Panc1 (cell line): Measurements from ENCODE around the gene PHKA2. TPM values are rescaled to one million over a fixed set of nuclear protein-coding genes. Genes with fewer than 3 reads are reported as not detected.

Experiments
- ATAC-seq: fragments of 200-7000 bp; cut with Tn5 transposase; 2 replicates; pipeline ENCODE4 v1.9.1; 2020; ENCODE audit warnings: mild to moderate bottlenecking, moderate library complexity
- BruUV-seq: library from RNA; stranded (reverse); fragments of 400-500 nt; replicated peaks from 2 replicates; lab custom pipeline; 2021; lab: Mats Ljungman, UMichigan
- CTCF ChIA-PET: fragments of 300-600 bp; sonication (Branson Sonifier 250); formaldehyde crosslinking; loops from one replicate; lab custom pipeline; 2022; ENCODE audit warnings: antibody characterized with exemption; lab: Charles Lee
- POLR2A ChIA-PET: fragments of 300-600 bp; sonication (Branson Sonifier 250); formaldehyde crosslinking; loops from one replicate; lab custom pipeline; 2022; ENCODE audit warnings: antibody characterized with exemption; lab: Charles Lee
- DNase-seq: peaks from one replicate; pipeline ENCODE4 v3.0.0-alpha.2; 2010; ENCODE audit warnings: low read depth, low spot score
- H3K27ac ChIP-seq: 2 replicates; pipeline ENCODE4 v1.5.1; 2011; ENCODE audit warnings: mild to moderate bottlenecking, low read length, inconsistent platforms
- H3K27me3 ChIP-seq: fragments of 200-500 bp; sonication (Bioruptor generic); 2 replicates; pipeline ENCODE4 v1.6.0; 2014; ENCODE audit warnings: low read length, inconsistent platforms; ENCODE audit not compliant: control insufficient read depth, insufficient read depth
- H3K36me3 ChIP-seq: fragments of 200-500 bp; sonication (Bioruptor generic); 2 replicates; pipeline ENCODE4 v1.5.1; 2014; ENCODE audit warnings: inconsistent platforms, mild to moderate bottlenecking, low read length, moderate library complexity; ENCODE audit not compliant: control insufficient read depth, insufficient read depth
- H3K4me1 ChIP-seq: 2 replicates; pipeline ENCODE4 v1.5.1; 2011; ENCODE audit warnings: inconsistent platforms, mild to moderate bottlenecking, low read length, moderate library complexity; ENCODE audit not compliant: control insufficient read depth, insufficient read depth
- H3K4me3 ChIP-seq, 2 experiments: 2 replicates each; pipeline ENCODE4 v1.5.1; 2011 to 2012; ENCODE audit warnings: low read depth in 2 of 2, low read length in 2 of 2, mild to moderate bottlenecking in 2 of 2, inconsistent platforms in 1 of 2, moderate library complexity in 1 of 2
- H3K9me3 ChIP-seq: fragments of 200-500 bp; sonication (Bioruptor generic); 2 replicates; pipeline ENCODE4 v1.5.1; 2014; ENCODE audit warnings: low read depth, mild to moderate bottlenecking, inconsistent platforms, low read length, moderate library complexity; ENCODE audit not compliant: control insufficient read depth, insufficient read depth
- POLR2AphosphoS5 ChIP-seq: IDR thresholded peaks from 2 replicates; pipeline ENCODE4 v1.6.1; 2012; ENCODE audit warnings: mild to moderate bottlenecking, low read depth, low read length, moderate library complexity
- REST ChIP-seq, 2 experiments: IDR thresholded peaks; 2 replicates each; pipeline ENCODE4 v1.6.1; 2011 to 2012; ENCODE audit warnings: low read depth in 2 of 2, control low read depth in 1 of 2, low read length in 1 of 2, mild to moderate bottlenecking in 1 of 2, moderate library complexity in 1 of 2; ENCODE audit not compliant: insufficient read depth in 1 of 2
- SIN3A ChIP-seq: IDR thresholded peaks from 2 replicates; pipeline ENCODE4 v1.6.1; 2012; ENCODE audit warnings: low read depth, mild to moderate bottlenecking, low read length, moderate library complexity, borderline replicate concordance; ENCODE audit not compliant: insufficient read depth
- TCF7L2 ChIP-seq: IDR thresholded peaks from 2 replicates; pipeline ENCODE4 v1.6.1; 2011; ENCODE audit warnings: mild to moderate bottlenecking, low read depth, low read length, inconsistent platforms
- in situ Hi-C: cut with HindIII; loops from 2 replicates; pipeline ENCODE4 v1.10.0; 2016; ENCODE audit warnings: low sequenced_read_pairs, low pct_unique_long_range_greater_than_20kb
- intact Hi-C: fragments of 100-400 bp; cut with micrococcal nuclease; formaldehyde crosslinking; loops from one replicate; pipeline ENCODE4 v1.10.0; 2022; ENCODE audit not compliant: unreplicated experiment
- total RNA-seq: library from RNA; stranded (reverse); gene quantifications from one replicate; pipeline ENCODE4 v1.2.1, GENCODE V29; 2021; ENCODE audit not compliant: unreplicated experiment
- TF ChIP-seq, protein P1 (sequence below): fragments of 450-650 bp; IDR thresholded peaks from 2 replicates; pipeline ENCODE4 v1.5.1; 2017; ENCODE audit warnings: mild to moderate bottlenecking

Gene PHKA2
- total RNA-seq, 1 experiment from 2014 or later = 20.6 TPM

- ATAC-seq = no peak
- CTCF ChIA-PET = no interaction called here
- no TSS peak for BruUV-seq
- Histone ChIP-seq H3K27ac (no peak overlapping the region), H3K27me3 (no peaks in the 10 kb centered on the region), H3K4me3 (no peak overlapping the region), H3K9me3 (no peaks in the 10 kb centered on the region), H3K4me1 (no peaks in the 10 kb centered on the region), H3K36me3 (no peaks in the 10 kb centered on the region)
- TF ChIP-seq SIN3A (no peak), TCF7L2 (no peak), REST (IDR thresholded peaks at IDR 0.05; ENCODE audit: insufficient read depth in 1 of 2, low read depth in 2 of 2, low read length in 1 of 2) (no peak), POLR2AphosphoS5 (no peak)
- TF ChIP-seq, protein P1, sequence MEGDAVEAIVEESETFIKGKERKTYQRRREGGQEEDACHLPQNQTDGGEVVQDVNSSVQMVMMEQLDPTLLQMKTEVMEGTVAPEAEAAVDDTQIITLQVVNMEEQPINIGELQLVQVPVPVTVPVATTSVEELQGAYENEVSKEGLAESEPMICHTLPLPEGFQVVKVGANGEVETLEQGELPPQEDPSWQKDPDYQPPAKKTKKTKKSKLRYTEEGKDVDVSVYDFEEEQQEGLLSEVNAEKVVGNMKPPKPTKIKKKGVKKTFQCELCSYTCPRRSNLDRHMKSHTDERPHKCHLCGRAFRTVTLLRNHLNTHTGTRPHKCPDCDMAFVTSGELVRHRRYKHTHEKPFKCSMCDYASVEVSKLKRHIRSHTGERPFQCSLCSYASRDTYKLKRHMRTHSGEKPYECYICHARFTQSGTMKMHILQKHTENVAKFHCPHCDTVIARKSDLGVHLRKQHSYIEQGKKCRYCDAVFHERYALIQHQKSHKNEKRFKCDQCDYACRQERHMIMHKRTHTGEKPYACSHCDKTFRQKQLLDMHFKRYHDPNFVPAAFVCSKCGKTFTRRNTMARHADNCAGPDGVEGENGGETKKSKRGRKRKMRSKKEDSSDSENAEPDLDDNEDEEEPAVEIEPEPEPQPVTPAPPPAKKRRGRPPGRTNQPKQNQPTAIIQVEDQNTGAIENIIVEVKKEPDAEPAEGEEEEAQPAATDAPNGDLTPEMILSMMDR = no peak
- in situ Hi-C loops (no loop called here), intact Hi-C loops (no loop called here)
- no peak for DNase-seq
- POLR2A ChIA-PET = no interaction called here
Observed at GRCh38 chrX:18896680-18897544, 87.0 kb downstream of the PHKA2 start.

- BruUV-seq = no TSS peak
- intact Hi-C loops (no loop called here), in situ Hi-C loops (no loop called here)
- TF ChIP-seq, protein P1 = no peak
- TF ChIP-seq REST (IDR thresholded peaks at IDR 0.05; ENCODE audit: insufficient read depth in 1 of 2, low read depth in 2 of 2, low read length in 1 of 2) = no peak
- TF ChIP-seq TCF7L2 = no peak
- TF ChIP-seq POLR2AphosphoS5 = no peak
- TF ChIP-seq SIN3A = no peak
- DNase-seq = no peak
- POLR2A ChIA-PET = no interaction called here
- Histone ChIP-seq H3K4me1 (no peaks in the 10 kb centered on the region), H3K9me3 (no peaks in the 10 kb centered on the region), H3K36me3 (no peaks in the 10 kb centered on the region), H3K27me3 (no peaks in the 10 kb centered on the region), H3K27ac (no peak overlapping the region), H3K4me3 (no peak overlapping the region)
- ATAC-seq = no peak
- CTCF ChIA-PET = no interaction called here
Observed at GRCh38 chrX:18895189-18895951, 88.5 kb downstream of the PHKA2 start.
